Testis (tissue), 2 donors: ENCODE measurements around the gene NLRP12.
"Not testable (repeated sequence)": the region's sequence is repeated elsewhere in the genome, so short reads cannot be mapped to it uniquely, and the experiment has no call there.

Experiments used
- POLR2A ChIP-seq: fragments of 450-650 bp; IDR thresholded peaks from one replicate; pipeline ENCODE4 v1.6.1; 2017; ENCODE audit warnings: antibody characterized with exemption, mild to moderate bottlenecking, moderate library complexity
- TF ChIP-seq, protein P1 (sequence below), 3 experiments: fragments of 450-650 bp in 2 of 3; fragments of 200-600 bp in 1 of 3; sonication (generic) in 1 of 3; IDR thresholded peaks; one replicate each; pipeline ENCODE4 v1.5.1; 2016 to 2019; ENCODE audit warnings: antibody characterized with exemption in 3 of 3, mild to moderate bottlenecking in 2 of 3, moderate library complexity in 1 of 3

DNA sequence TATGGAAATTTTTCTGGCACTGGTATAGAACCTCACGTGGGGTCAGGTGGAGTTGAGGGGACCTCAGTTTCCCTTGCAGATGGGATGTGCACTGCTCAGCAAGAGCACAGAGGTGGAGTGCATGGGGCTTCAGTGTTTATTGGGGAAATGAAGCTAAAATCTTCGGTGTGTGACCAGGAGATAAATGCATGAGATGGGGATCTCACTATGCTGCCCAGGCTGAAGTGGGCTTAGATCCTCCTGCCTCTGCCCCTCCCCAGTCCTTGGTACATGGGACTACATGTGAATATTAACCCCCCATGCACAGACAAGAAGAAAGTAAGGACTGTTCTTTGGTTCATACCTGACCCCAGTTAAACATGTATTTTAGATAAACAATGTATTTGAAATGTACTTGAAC lies 65.1 kb downstream of the NLRP12 start:
- TF ChIP-seq, protein P1, sequence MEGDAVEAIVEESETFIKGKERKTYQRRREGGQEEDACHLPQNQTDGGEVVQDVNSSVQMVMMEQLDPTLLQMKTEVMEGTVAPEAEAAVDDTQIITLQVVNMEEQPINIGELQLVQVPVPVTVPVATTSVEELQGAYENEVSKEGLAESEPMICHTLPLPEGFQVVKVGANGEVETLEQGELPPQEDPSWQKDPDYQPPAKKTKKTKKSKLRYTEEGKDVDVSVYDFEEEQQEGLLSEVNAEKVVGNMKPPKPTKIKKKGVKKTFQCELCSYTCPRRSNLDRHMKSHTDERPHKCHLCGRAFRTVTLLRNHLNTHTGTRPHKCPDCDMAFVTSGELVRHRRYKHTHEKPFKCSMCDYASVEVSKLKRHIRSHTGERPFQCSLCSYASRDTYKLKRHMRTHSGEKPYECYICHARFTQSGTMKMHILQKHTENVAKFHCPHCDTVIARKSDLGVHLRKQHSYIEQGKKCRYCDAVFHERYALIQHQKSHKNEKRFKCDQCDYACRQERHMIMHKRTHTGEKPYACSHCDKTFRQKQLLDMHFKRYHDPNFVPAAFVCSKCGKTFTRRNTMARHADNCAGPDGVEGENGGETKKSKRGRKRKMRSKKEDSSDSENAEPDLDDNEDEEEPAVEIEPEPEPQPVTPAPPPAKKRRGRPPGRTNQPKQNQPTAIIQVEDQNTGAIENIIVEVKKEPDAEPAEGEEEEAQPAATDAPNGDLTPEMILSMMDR (IDR thresholded peaks at IDR 0.05) = not testable (repeated sequence)
- not testable (repeated sequence) for TF ChIP-seq POLR2A
